B cell (primary cell): ENCODE data around the gene TOX2.

ENCODE experiments used
- CTCF ChIP-seq: fragments of 200-600 bp; IDR thresholded peaks from one replicate; pipeline ENCODE4 v1.8.0; 2022; ENCODE audit warnings: antibody characterized with exemption, mild to moderate bottlenecking
- EZH2 ChIP-seq: IDR thresholded peaks from 2 replicates; pipeline ENCODE4 v1.6.1; 2012; ENCODE audit warnings: borderline replicate concordance, low read depth, mild to moderate bottlenecking, moderate library complexity, low read length; ENCODE audit not compliant: insufficient read depth, poor library complexity, severe bottlenecking

DNA sequence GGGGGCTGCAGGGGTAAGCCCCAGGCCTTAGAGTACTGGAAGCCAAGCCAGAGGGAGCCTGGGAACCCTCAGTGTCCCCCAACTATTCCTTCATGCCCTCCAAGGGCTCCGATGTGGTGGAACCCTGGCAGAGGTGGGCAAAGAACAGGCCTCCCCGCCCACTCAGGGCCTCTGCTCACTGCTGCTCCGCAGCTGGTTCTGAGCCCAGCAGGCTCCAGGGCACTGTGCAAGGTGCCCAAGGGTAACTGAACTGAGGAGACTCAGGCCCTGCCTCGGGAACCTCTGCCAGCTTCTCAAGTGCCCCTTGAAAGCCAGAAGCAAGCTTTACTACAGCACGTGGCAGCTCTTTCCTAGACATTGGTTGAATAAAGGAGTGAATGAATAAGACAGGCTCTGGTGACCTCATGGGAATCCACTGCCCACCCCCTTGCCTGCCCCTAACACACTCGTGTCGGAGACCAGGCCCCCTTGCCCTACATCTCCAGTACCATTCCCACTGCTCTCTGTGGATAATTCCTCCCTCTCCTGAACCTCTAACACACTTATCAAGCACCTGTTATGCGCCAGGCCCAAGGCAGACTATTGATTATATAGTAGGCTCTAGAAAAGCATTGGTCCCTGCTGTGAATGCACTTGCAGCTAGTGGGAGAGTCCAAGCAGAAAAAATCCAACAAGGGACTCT is 55.0 kb downstream of the TOX2 start:
- no peak for TF ChIP-seq CTCF
- no peak for TF ChIP-seq EZH2
